Neural cell (in vitro differentiated cells): ENCODE measurements around the gene CGB3.

Experiments
- EZH2 ChIP-seq: fragments of 200-600, 300-800 bp; shearing (Covaris generic), sonication (generic); IDR thresholded peaks from 2 replicates; pipeline ENCODE4 v1.6.1; 2014; ENCODE audit warnings: antibody characterized with exemption, low read length, borderline replicate concordance, mild to moderate bottlenecking; ENCODE audit not compliant: insufficient read depth, poor library complexity, severe bottlenecking
- POLR2AphosphoS5 ChIP-seq: IDR thresholded peaks from 2 replicates; pipeline ENCODE4 v1.6.1; 2012
- TAF1 ChIP-seq: IDR thresholded peaks from 2 replicates; pipeline ENCODE4 v1.6.1; 2012; ENCODE audit warnings: low read depth
- TF ChIP-seq, protein P1 (sequence below): fragments of 450-650 bp; IDR thresholded peaks from 2 replicates; pipeline ENCODE4 v1.5.1; 2014; ENCODE audit warnings: antibody characterized with exemption, mild to moderate bottlenecking, moderate library complexity; ENCODE audit not compliant: poor library complexity, severe bottlenecking
- TF ChIP-seq, protein P2 (sequence below): IDR thresholded peaks from 2 replicates; pipeline ENCODE4 v1.6.1; 2012; ENCODE audit warnings: borderline replicate concordance

DNA sequence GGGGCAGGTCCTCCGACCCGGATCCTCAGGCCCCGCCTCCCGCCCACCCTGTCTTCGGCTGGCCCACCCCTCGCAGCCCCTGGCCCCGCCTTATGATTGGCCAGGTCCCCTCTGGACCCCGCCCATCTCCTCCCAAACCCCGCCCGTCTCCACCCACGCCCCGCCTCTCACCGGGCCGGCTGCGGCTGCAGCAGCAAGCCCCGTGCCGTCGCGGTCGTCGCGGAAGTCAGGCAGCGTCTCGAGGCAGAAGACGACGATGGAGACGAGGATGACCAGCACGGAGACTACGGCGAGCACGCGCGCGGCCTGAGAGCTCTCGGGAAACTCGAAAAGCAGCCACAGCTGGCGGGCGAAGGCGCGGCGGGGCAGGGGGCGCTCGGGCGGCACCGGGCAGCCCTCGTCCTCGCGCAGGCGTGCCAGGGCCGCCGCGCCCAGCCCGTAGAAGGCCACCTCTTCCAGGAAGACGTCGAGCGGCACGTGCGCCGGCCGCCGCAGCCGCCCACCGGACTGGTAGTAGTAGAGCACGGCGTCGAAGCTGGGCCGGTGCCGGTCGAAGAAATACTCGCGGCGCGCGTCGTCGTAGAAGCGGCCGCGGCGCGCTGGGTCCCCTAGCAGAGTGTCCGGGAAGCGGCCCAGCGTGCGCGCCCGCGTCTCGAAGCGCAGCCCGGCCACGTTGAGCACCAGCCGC, 47.9 kb upstream of the CGB3 start:
- TF ChIP-seq, protein P1, sequence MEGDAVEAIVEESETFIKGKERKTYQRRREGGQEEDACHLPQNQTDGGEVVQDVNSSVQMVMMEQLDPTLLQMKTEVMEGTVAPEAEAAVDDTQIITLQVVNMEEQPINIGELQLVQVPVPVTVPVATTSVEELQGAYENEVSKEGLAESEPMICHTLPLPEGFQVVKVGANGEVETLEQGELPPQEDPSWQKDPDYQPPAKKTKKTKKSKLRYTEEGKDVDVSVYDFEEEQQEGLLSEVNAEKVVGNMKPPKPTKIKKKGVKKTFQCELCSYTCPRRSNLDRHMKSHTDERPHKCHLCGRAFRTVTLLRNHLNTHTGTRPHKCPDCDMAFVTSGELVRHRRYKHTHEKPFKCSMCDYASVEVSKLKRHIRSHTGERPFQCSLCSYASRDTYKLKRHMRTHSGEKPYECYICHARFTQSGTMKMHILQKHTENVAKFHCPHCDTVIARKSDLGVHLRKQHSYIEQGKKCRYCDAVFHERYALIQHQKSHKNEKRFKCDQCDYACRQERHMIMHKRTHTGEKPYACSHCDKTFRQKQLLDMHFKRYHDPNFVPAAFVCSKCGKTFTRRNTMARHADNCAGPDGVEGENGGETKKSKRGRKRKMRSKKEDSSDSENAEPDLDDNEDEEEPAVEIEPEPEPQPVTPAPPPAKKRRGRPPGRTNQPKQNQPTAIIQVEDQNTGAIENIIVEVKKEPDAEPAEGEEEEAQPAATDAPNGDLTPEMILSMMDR = no peak
- TF ChIP-seq POLR2AphosphoS5 (no peak), TAF1 (no peak), EZH2 (no peak)
- TF ChIP-seq, protein P2, sequence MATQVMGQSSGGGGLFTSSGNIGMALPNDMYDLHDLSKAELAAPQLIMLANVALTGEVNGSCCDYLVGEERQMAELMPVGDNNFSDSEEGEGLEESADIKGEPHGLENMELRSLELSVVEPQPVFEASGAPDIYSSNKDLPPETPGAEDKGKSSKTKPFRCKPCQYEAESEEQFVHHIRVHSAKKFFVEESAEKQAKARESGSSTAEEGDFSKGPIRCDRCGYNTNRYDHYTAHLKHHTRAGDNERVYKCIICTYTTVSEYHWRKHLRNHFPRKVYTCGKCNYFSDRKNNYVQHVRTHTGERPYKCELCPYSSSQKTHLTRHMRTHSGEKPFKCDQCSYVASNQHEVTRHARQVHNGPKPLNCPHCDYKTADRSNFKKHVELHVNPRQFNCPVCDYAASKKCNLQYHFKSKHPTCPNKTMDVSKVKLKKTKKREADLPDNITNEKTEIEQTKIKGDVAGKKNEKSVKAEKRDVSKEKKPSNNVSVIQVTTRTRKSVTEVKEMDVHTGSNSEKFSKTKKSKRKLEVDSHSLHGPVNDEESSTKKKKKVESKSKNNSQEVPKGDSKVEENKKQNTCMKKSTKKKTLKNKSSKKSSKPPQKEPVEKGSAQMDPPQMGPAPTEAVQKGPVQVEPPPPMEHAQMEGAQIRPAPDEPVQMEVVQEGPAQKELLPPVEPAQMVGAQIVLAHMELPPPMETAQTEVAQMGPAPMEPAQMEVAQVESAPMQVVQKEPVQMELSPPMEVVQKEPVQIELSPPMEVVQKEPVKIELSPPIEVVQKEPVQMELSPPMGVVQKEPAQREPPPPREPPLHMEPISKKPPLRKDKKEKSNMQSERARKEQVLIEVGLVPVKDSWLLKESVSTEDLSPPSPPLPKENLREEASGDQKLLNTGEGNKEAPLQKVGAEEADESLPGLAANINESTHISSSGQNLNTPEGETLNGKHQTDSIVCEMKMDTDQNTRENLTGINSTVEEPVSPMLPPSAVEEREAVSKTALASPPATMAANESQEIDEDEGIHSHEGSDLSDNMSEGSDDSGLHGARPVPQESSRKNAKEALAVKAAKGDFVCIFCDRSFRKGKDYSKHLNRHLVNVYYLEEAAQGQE = no peak
